ENCODE measurements around the gene RHOD. TPM values are rescaled to one million over a fixed set of nuclear protein-coding genes. Genes with fewer than 3 reads are reported as not detected.

The RHOD gene, protein sequence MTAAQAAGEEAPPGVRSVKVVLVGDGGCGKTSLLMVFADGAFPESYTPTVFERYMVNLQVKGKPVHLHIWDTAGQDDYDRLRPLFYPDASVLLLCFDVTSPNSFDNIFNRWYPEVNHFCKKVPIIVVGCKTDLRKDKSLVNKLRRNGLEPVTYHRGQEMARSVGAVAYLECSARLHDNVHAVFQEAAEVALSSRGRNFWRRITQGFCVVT
- total RNA-seq, result 16.7 TPM
- long read RNA-seq, transcript RHOD-201 (5 exons, 1,129 nt), result major isoform, 11 of 15 reads
- long read RNA-seq, partial matches to known transcripts, result 1 of 15 reads
- long read RNA-seq, other reads (novel, unspliced or antisense), result 2 of 15 reads

DNA sequence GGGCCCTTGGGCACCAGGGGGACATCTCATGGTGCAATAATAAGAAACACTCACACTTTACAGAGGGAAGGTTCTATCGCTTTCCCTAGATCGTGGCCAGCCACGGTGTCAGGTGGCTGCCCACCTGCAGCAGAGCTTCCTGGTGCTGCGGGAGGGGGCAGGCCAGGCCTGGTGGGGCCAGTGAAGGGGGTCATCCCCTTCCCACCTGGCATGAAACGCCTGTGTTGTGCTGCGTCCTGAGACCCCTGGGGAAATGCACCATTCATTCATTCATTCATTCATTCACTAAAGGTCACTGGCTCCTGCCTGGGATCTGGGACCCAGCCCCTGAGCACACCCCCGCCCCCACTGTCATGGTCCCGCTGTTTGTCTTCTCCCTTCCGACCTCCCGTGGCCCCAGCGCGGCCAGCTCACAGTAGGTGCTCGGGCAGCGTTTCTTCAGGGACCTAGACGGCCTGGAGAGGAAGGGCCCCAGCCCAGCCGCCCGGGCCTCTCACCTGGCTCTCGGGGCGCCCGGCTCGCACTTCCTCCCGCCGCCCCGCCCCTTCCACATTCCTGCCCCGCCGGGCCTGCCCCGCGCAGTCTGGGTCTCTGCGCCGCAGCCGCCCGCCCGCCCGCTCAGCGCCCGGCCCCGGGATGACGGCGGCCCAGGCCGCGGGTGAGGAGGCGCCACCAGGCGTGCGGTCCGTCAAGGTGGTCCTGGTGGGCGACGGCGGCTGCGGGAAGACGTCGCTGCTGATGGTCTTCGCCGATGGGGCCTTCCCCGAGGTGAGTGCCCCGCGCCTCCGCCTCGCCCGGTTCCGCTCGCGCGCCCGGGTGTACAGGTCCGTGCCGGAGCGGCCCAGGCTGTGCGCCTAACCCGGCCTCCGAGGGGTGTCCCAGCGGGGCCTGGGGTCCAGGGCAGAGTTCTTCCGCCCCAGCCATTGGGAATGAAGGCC is at the start of gene RHOD:
Gene RHOD, plus strand, starts transcription at position 581 of the 938 bp plus-strand sequence. Its CDS starts 56 bp downstream, at position 637.
- TF ChIP-seq CTCF (IDR thresholded peaks at IDR 0.05), result no peak
- Histone ChIP-seq H3K36me3 (no peaks in the 10 kb centered on the region), H3K27ac (peak within 1 kb of the TSS; percentile 63), H3K27me3 (no peaks in the 10 kb centered on the region), H3K4me3 (peak within 1 kb of the TSS; percentile 63), H3K9me3 (no peaks in the 10 kb centered on the region), H3K4me1 (peaks cover 17% of the 10 kb centered on the region)
- intact Hi-C loops (cut with DNase I), result no loop called here
- peak; percentile 83 for ATAC-seq
- DNase-seq, result peak; percentile 88

GRCh38 chr11:67007126-67007525 is 49.5 kb upstream of the RHOD start:
- intact Hi-C loops (cut with DNase I), result no loop called here
- Histone ChIP-seq H3K4me1 (no peaks in the 10 kb centered on the region), H3K36me3 (no peaks in the 10 kb centered on the region), H3K9me3 (no peaks in the 10 kb centered on the region), H3K27me3 (no peaks in the 10 kb centered on the region), H3K27ac (no peak overlapping the region), H3K4me3 (no peak overlapping the region)
- ATAC-seq, result peak; percentile 36
- no peak for TF ChIP-seq CTCF (IDR thresholded peaks at IDR 0.05)
- no peak for DNase-seq

GRCh38 chr11:67010296-67010905 is 46.2 kb upstream of the RHOD start:
- intact Hi-C loops (cut with DNase I), result no loop called here

DNA sequence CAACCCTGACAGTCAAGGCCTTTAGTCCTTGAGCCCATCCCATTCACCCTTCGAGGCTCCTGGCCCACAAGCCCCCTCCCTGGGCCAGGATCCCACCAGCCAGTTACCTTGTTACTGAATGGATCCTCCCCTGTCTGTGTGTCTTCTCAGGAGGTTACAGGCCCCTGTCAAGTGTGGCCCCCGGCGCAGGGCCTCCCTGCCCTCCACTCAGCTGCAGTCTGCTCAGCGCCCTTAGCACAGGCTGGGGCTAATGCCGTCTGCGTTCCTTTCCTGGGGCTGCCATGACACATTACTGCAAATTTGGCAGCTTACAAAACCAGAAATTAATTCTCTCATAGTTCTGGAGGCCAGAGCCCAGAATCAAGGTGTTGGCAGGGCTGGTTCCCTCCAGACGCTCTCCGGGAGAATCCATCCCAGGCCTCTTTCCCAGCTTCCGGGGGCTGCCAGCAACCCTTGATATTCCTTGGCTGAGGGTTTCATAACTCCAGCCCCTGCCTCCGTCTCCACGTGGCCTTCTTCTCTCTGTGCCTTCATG is 43.1 kb upstream of the RHOD start:
- DNase-seq, result no peak
- Histone ChIP-seq H3K36me3 (no peaks in the 10 kb centered on the region), H3K4me1 (no peaks in the 10 kb centered on the region), H3K27me3 (no peaks in the 10 kb centered on the region), H3K4me3 (no peak overlapping the region), H3K27ac (no peak overlapping the region), H3K9me3 (no peaks in the 10 kb centered on the region)
- no peak for ATAC-seq
- no peak for TF ChIP-seq CTCF (IDR thresholded peaks at IDR 0.05)
- intact Hi-C loops (cut with DNase I), result no loop called here

More at GRCh38 chr11:67010296-67010905, 46.2 kb upstream of the RHOD start:
- TF ChIP-seq CTCF (IDR thresholded peaks at IDR 0.05), result no peak
- Histone ChIP-seq H3K27ac (no peak overlapping the region), H3K4me1 (no peaks in the 10 kb centered on the region), H3K9me3 (no peaks in the 10 kb centered on the region), H3K27me3 (no peaks in the 10 kb centered on the region), H3K36me3 (no peaks in the 10 kb centered on the region), H3K4me3 (no peak overlapping the region)
- ATAC-seq (no peak), DNase-seq (no peak)

GRCh38 chr11:67014343-67014742 is 42.3 kb upstream of the RHOD start:
- Histone ChIP-seq H3K4me3 (no peak overlapping the region), H3K4me1 (no peaks in the 10 kb centered on the region), H3K36me3 (no peaks in the 10 kb centered on the region), H3K27ac (no peak overlapping the region), H3K27me3 (no peaks in the 10 kb centered on the region), H3K9me3 (no peaks in the 10 kb centered on the region)
- TF ChIP-seq CTCF (IDR thresholded peaks at IDR 0.05), result no peak
- DNase-seq, result no peak
- no peak for ATAC-seq
- intact Hi-C loops (cut with DNase I), result no loop called here
